H1 (cell line): ENCODE measurements around the gene TEX30.

Experiments used
- CREB1 ChIP-seq: IDR thresholded peaks from 2 replicates; pipeline ENCODE4 v1.6.1; 2012; ENCODE audit warnings: inconsistent platforms
- EGR1 ChIP-seq: IDR thresholded peaks from 2 replicates; pipeline ENCODE4 v1.6.1; 2011; ENCODE audit warnings: low read depth, low read length, borderline replicate concordance
- POLR2A ChIP-seq, 2 experiments: IDR thresholded peaks; 1 replicate in 1 of 2; 2 replicates in 1 of 2; pipeline ENCODE4 v1.6.1; 2011; ENCODE audit warnings: low read depth in 2 of 2, low read length in 2 of 2, mild to moderate bottlenecking in 2 of 2; ENCODE audit errors: control extremely low read depth in 1 of 2
- RAD21 ChIP-seq, 2 experiments: IDR thresholded peaks in 1 of 2; conservative IDR thresholded peaks in 1 of 2; 2 replicates each; pipeline ENCODE4 v1.6.1; 2011; ENCODE audit warnings: low read depth in 2 of 2, low read length in 2 of 2, improper control_type of control experiment in 1 of 2, inconsistent platforms in 1 of 2, mild to moderate bottlenecking in 1 of 2, moderate library complexity in 1 of 2
- RFX5 ChIP-seq: IDR thresholded peaks from 2 replicates; pipeline ENCODE4 v1.6.1; 2011; ENCODE audit warnings: low read depth, low read length, improper control_type of control experiment, borderline replicate concordance
- SP1 ChIP-seq: IDR thresholded peaks from 2 replicates; pipeline ENCODE4 v1.6.1; 2011; ENCODE audit warnings: low read depth, low read length
- TAF1 ChIP-seq: IDR thresholded peaks from 2 replicates; pipeline ENCODE4 v1.6.1; 2011; ENCODE audit warnings: mild to moderate bottlenecking, low read depth, low read length
- USF2 ChIP-seq: IDR thresholded peaks from 2 replicates; pipeline ENCODE4 v1.6.1; 2011; ENCODE audit warnings: low read length, improper control_type of control experiment
- YY1 ChIP-seq: IDR thresholded peaks from 2 replicates; pipeline ENCODE4 v1.6.1; 2011; ENCODE audit warnings: low read depth, mild to moderate bottlenecking, low read length
- TF ChIP-seq, protein P1 (sequence below): IDR thresholded peaks from 2 replicates; pipeline ENCODE4 v1.6.1; 2011; ENCODE audit warnings: low read depth, mild to moderate bottlenecking, low read length; ENCODE audit not compliant: insufficient read depth

- TF ChIP-seq CREB1 (no peak), POLR2A (IDR thresholded peaks at IDR 0.05; ENCODE audit: control extremely low read depth in 1 of 2, low read depth in 2 of 2, low read length in 2 of 2) (no peak), YY1 (no peak), RAD21 (IDR thresholded peaks at IDR 0.05 in 1 of 2, conservative IDR thresholded peaks at IDR 0.05 in 1 of 2; ENCODE audit: low read depth in 2 of 2, low read length in 2 of 2) (no peak), RFX5 (no peak), EGR1 (no peak), TAF1 (no peak), SP1 (no peak), USF2 (no peak)
- TF ChIP-seq, protein P1, sequence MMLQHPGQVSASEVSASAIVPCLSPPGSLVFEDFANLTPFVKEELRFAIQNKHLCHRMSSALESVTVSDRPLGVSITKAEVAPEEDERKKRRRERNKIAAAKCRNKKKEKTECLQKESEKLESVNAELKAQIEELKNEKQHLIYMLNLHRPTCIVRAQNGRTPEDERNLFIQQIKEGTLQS, result no peak
Measured at GRCh38 chr13:102777736-102778135, 4.2 kb upstream of the TEX30 start.
